Measurements from ENCODE around the gene ISG20L2.

GRCh38 chr1:156694690-156694962 lies 33.9 kb downstream of the ISG20L2 start:
- TF ChIP-seq CTCF (IDR thresholded peaks at IDR 0.05) (no peak), JUN (IDR thresholded peaks at IDR 0.05) (no peak), POLR2A (IDR thresholded peaks at IDR 0.05; ENCODE audit: low read length) (no peak), RFX5 (IDR thresholded peaks at IDR 0.05) (no peak), NPAS2 (CRISPR knock-in tag; IDR thresholded peaks at IDR 0.05; ENCODE audit: borderline replicate concordance) (no peak), CHD4 (IDR thresholded peaks at IDR 0.05; ENCODE audit: borderline replicate concordance) (no peak), BHLHE40 (IDR thresholded peaks at IDR 0.05; ENCODE audit: low read depth, low read length) (no peak), EP300 (IDR thresholded peaks at IDR 0.05) (no peak), BCL3 (IDR thresholded peaks at IDR 0.05) (no peak), REST (IDR thresholded peaks at IDR 0.05) (no peak), MAX (IDR thresholded peaks at IDR 0.05) (no peak), ESRRA (IDR thresholded peaks at IDR 0.05; ENCODE audit: borderline replicate concordance, low read length) (no peak), USF2 (IDR thresholded peaks at IDR 0.05) (no peak)

All from A549 (cell line).